DOHH2 (cell line): ENCODE measurements around the gene PRKCQ.
"Not testable (repeated sequence)": the region's sequence is repeated elsewhere in the genome, so short reads cannot be mapped to it uniquely, and the experiment has no call there.

Experiments
- H3F3A ChIP-seq: fragments of 200-600 bp; sonication (generic), shearing (Covaris generic); 2 replicates; pipeline ENCODE4 v1.6.0; 2016; ENCODE audit warnings: antibody characterized with exemption, mild to moderate bottlenecking; ENCODE audit not compliant: control insufficient read depth, insufficient read depth
- H3K27ac ChIP-seq: fragments of 200-600 bp; sonication (generic); 2 replicates; pipeline ENCODE4 v1.5.1; 2014; ENCODE audit warnings: low read depth, mild to moderate bottlenecking, low read length, moderate library complexity
- H3K27me3 ChIP-seq: fragments of 200-600 bp; sonication (generic); 2 replicates; pipeline ENCODE4 v1.6.1; 2014; ENCODE audit warnings: mild to moderate bottlenecking, low read length, mixed read lengths; ENCODE audit not compliant: control insufficient read depth
- H3K36me3 ChIP-seq: fragments of 200-600 bp; sonication (generic); 2 replicates; pipeline ENCODE4 v1.6.1; 2014; ENCODE audit warnings: mild to moderate bottlenecking, low read length, moderate library complexity, mixed read lengths; ENCODE audit not compliant: control insufficient read depth
- H3K4me1 ChIP-seq: fragments of 200-600 bp; sonication (generic); 2 replicates; pipeline ENCODE4 v1.6.1; 2014; ENCODE audit warnings: mild to moderate bottlenecking, low read length, mixed read lengths; ENCODE audit not compliant: control insufficient read depth
- H3K4me2 ChIP-seq: fragments of 200-600 bp; sonication (generic); 2 replicates; pipeline ENCODE4 v1.6.0; 2014; ENCODE audit warnings: mild to moderate bottlenecking, low read length, moderate library complexity
- H3K4me3 ChIP-seq: fragments of 200-600 bp; sonication (generic); 2 replicates; pipeline ENCODE4 v1.5.1; 2014; ENCODE audit warnings: mild to moderate bottlenecking, low read length, mixed read lengths
- H3K79me2 ChIP-seq: fragments of 200-600 bp; sonication (generic); 2 replicates; pipeline ENCODE4 v1.6.1; 2014; ENCODE audit warnings: mild to moderate bottlenecking, low read length, mixed read lengths; ENCODE audit not compliant: control insufficient read depth
- H3K9me2 ChIP-seq: fragments of 200-600 bp; sonication (generic); replicated peaks from 2 replicates; pipeline ENCODE4 v1.6.1; 2014; ENCODE audit warnings: mild to moderate bottlenecking, low read length, mixed read lengths; ENCODE audit not compliant: control insufficient read depth
- H3K9me3 ChIP-seq: fragments of 200-600 bp; sonication (generic); 2 replicates; pipeline ENCODE4 v1.6.1; 2014; ENCODE audit warnings: antibody characterized with exemption, low read length, mixed read lengths; ENCODE audit not compliant: control insufficient read depth, insufficient read depth
- H4K20me1 ChIP-seq: fragments of 200-600 bp; sonication (generic); 2 replicates; pipeline ENCODE4 v1.6.0; 2014; ENCODE audit warnings: low read depth, mild to moderate bottlenecking, antibody characterized with exemption, low read length, moderate library complexity; ENCODE audit not compliant: control insufficient read depth, insufficient read depth
- EZH2phosphoT487 ChIP-seq: fragments of 200-600 bp; sonication (generic); IDR thresholded peaks from 2 replicates; pipeline ENCODE4 v1.6.1; 2017; ENCODE audit warnings: borderline replicate concordance, mild to moderate bottlenecking, antibody characterized with exemption, low read length, moderate library complexity, mixed read lengths
- TF ChIP-seq, protein P1 (sequence below): fragments of 200-600 bp; sonication (generic); IDR thresholded peaks from one replicate; pipeline ENCODE4 v1.5.1; 2014; ENCODE audit warnings: antibody characterized with exemption, mild to moderate bottlenecking, low read depth, low read length; ENCODE audit not compliant: poor library complexity, severe bottlenecking

Gene PRKCQ

DNA sequence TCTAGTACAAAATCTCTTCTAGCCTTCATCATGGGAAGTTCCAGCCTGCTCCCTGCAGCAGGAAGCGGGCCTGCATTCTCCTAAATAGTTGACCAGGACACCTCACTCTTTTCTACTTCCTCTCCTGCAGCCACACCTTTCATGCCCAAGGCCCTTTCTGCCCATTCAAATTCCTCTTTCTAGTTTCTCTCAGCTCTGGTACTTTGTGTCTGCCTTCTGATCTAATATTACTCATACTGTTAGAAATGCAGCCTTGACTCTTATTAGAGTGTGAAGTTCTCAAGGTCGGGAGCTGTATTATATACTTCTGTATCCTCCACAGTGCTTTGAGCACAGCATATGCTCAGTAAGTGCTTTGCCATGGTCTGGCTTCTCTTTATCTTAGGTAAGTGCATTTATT, 103.1 kb downstream of the PRKCQ start:
- H4K20me1 ChIP-seq: no peaks in the 10 kb centered on the region; the same call in 1 of the 2 replicates
- H3K27me3 ChIP-seq: peaks cover 6% of the 10 kb centered on the region; the same call in 1 of the 2 replicates
- peaks cover 12% of the 10 kb centered on the region for H3K4me1 ChIP-seq
- H3K4me2 ChIP-seq: no peak overlapping the region
- H3K4me3 ChIP-seq: no peak overlapping the region
- no peaks in the 10 kb centered on the region for H3K79me2 ChIP-seq
- no peaks in the 10 kb centered on the region for H3K36me3 ChIP-seq
- TF ChIP-seq, protein P1, sequence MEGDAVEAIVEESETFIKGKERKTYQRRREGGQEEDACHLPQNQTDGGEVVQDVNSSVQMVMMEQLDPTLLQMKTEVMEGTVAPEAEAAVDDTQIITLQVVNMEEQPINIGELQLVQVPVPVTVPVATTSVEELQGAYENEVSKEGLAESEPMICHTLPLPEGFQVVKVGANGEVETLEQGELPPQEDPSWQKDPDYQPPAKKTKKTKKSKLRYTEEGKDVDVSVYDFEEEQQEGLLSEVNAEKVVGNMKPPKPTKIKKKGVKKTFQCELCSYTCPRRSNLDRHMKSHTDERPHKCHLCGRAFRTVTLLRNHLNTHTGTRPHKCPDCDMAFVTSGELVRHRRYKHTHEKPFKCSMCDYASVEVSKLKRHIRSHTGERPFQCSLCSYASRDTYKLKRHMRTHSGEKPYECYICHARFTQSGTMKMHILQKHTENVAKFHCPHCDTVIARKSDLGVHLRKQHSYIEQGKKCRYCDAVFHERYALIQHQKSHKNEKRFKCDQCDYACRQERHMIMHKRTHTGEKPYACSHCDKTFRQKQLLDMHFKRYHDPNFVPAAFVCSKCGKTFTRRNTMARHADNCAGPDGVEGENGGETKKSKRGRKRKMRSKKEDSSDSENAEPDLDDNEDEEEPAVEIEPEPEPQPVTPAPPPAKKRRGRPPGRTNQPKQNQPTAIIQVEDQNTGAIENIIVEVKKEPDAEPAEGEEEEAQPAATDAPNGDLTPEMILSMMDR: no peak
- no peak for TF ChIP-seq EZH2phosphoT487
- H3K9me3 ChIP-seq: no peaks in the 10 kb centered on the region
- no peaks in the 10 kb centered on the region for H3K9me2 ChIP-seq
- no peak overlapping the region for H3K27ac ChIP-seq
- H3F3A ChIP-seq: no peaks in the 10 kb centered on the region

DNA sequence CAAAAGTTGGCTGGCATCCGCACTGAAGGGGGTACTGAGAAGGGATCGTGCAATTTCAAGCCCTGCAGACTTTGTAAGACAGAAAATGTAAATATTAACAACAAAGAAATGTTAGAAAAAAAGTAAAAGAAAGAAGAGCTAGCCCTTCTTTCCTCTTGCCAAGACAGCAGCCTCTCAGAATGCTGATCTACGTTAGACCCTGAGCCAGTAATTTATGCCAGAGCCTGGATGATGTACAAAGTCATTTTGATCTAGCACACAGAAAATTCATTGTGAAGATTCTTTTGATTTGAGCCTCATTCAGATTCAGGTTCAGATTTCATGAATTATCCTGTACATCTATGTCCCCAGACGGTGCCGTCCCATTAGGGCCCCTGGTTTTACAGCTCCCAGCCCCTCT, 105.2 kb downstream of the PRKCQ start:
- Histone ChIP-seq H3F3A (no peaks in the 10 kb centered on the region), H3K27me3 (no peaks in the 10 kb centered on the region), H3K9me2 (no peaks in the 10 kb centered on the region), H4K20me1 (no peaks in the 10 kb centered on the region), H3K4me3 (no peak overlapping the region), H3K79me2 (no peaks in the 10 kb centered on the region), H3K9me3 (no peaks in the 10 kb centered on the region), H3K4me1 (peaks cover 12% of the 10 kb centered on the region), H3K36me3 (no peaks in the 10 kb centered on the region), H3K4me2 (no peak overlapping the region), H3K27ac (no peak overlapping the region)
- TF ChIP-seq, protein P1: no peak
- TF ChIP-seq EZH2phosphoT487: no peak

DNA sequence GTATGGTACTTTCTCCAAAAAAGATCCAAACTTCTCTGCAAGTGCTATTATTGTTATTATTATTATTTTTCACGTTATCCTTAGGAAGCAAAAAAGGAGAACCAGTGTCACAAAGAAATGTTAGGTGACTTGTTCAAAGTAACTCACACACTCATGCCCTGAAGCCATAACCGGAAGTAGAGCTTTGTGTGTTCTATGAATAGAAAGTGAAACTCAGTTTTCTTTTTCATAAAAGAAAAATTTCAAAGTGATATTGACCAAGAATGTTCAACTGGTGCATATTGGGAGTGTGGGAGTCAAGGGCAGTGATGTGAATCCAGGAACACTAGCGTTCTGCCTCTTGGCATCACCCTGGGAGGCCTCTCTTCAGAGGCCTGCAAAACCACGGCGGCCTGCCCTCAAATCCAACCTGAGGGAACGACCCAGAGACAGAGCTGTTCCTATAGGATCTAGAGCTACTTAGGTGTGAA, 106.1 kb downstream of the PRKCQ start:
- H3K36me3 ChIP-seq: no peaks in the 10 kb centered on the region
- TF ChIP-seq EZH2phosphoT487: no peak
- TF ChIP-seq, protein P1: no peak
- no peaks in the 10 kb centered on the region for H3K9me3 ChIP-seq
- no peaks in the 10 kb centered on the region for H3K79me2 ChIP-seq
- H3F3A ChIP-seq: no peaks in the 10 kb centered on the region
- H3K4me3 ChIP-seq: no peak overlapping the region
- no peaks in the 10 kb centered on the region for H3K9me2 ChIP-seq
- peak overlapping the region; percentile 9 for H3K4me2 ChIP-seq
- H4K20me1 ChIP-seq: no peaks in the 10 kb centered on the region
- peaks cover 12% of the 10 kb centered on the region for H3K4me1 ChIP-seq
- no peaks in the 10 kb centered on the region for H3K27me3 ChIP-seq
- H3K27ac ChIP-seq: no peak overlapping the region

DNA sequence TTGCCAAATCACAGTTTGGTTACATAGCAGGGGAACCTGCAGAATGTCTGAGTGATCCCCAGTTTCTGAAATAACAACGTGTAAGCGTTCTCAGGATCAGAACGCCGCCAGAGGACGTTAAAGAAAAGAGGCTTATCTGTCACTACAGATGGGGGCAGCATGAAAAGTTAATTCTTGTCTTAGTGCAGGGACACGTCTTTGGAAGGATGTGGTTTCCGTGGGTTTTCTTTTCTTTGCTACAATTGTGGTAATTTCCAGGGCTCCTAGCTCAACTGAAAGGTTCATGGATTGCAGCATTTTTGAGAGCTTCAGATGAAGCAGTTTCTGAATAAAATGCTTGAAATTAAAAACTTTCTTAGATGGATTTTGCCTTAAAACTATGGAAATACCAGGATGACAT, 106.6 kb downstream of the PRKCQ start:
- H3K9me3 ChIP-seq: no peaks in the 10 kb centered on the region
- no peaks in the 10 kb centered on the region for H3K36me3 ChIP-seq
- H3K4me1 ChIP-seq: peaks cover 12% of the 10 kb centered on the region
- H3K4me2 ChIP-seq: peak overlapping the region; percentile 9; the same call in 1 of the 2 replicates
- no peak overlapping the region for H3K27ac ChIP-seq
- H3F3A ChIP-seq: no peaks in the 10 kb centered on the region
- no peak for TF ChIP-seq EZH2phosphoT487
- TF ChIP-seq, protein P1: no peak
- no peaks in the 10 kb centered on the region for H3K79me2 ChIP-seq
- no peaks in the 10 kb centered on the region for H3K9me2 ChIP-seq
- H3K4me3 ChIP-seq: no peak overlapping the region
- H3K27me3 ChIP-seq: no peaks in the 10 kb centered on the region
- no peaks in the 10 kb centered on the region for H4K20me1 ChIP-seq

GRCh38 chr10:6472710-6473005, 107.4 kb downstream of the PRKCQ start:
- not testable (repeated sequence) for H3K9me2 ChIP-seq, H3K4me3 ChIP-seq, H3K36me3 ChIP-seq, H3K27ac ChIP-seq, H4K20me1 ChIP-seq, H3K79me2 ChIP-seq, H3F3A ChIP-seq, H3K4me2 ChIP-seq, H3K9me3 ChIP-seq, H3K27me3 ChIP-seq
- H3K4me1 ChIP-seq: peaks cover 12% of the 10 kb centered on the region
